Heart left ventricle (tissue), 16 donors: ENCODE results near the gene CLDN18. TPM values are rescaled to one million over a fixed set of nuclear protein-coding genes. Genes with fewer than 3 reads are reported as not detected.

ENCODE experiments used
- ATAC-seq, 4 donors: fragments of 200-7000 bp; cut with Tn5 transposase; one replicate each; pipeline ENCODE4 v1.9.1; 2020 to 2022; ENCODE audit warnings: moderate library complexity in 4 of 4, mild to moderate bottlenecking in 3 of 4, moderate number of reproducible peaks in 1 of 4
- DNase-seq, 5 donors: peaks; one replicate each; pipeline ENCODE4 v3.0.0-alpha.2; 2020
- H3K27ac ChIP-seq, 12 donors: fragments of 200-600 bp; sonication (generic) in 4 of 12; one replicate each; pipeline versions ENCODE4 v1.5.0 to v1.8.0; 2016 to 2022; ENCODE audit warnings: mild to moderate bottlenecking in 2 of 12
- H3K27me3 ChIP-seq, 9 donors: fragments of 200-600 bp; sonication (generic) in 2 of 9; one replicate each; pipeline versions ENCODE4 v1.5.1 to v1.8.0; 2016 to 2022; ENCODE audit warnings: mild to moderate bottlenecking in 3 of 9
- H3K36me3 ChIP-seq, 9 donors: fragments of 200-600 bp; sonication (generic) in 2 of 9; one replicate each; pipeline versions ENCODE4 v1.5.0 to v1.8.0; 2018 to 2022; ENCODE audit warnings: mild to moderate bottlenecking in 2 of 9
- H3K4me1 ChIP-seq, 12 donors: fragments of 200-600 bp; sonication (generic) in 4 of 12; one replicate each; pipeline versions ENCODE4 v1.5.0 to v1.8.0; 2016 to 2022; ENCODE audit warnings: mild to moderate bottlenecking in 3 of 12
- H3K4me3 ChIP-seq, 12 donors: fragments of 200-600 bp; sonication (generic) in 4 of 12; one replicate each; pipeline versions ENCODE4 v1.5.0 to v1.8.0; 2017 to 2022; ENCODE audit warnings: mild to moderate bottlenecking in 9 of 12, moderate library complexity in 4 of 12
- H3K9me3 ChIP-seq, 12 donors: fragments of 200-600 bp; sonication (generic) in 4 of 12; one replicate each; pipeline versions ENCODE4 v1.5.0 to v1.8.0; 2016 to 2022; ENCODE audit warnings: mild to moderate bottlenecking in 1 of 12
- POLR2A ChIP-seq, 2 donors: fragments of 450-650 bp; IDR thresholded peaks; one replicate each; pipeline ENCODE4 v1.6.1; 2017; ENCODE audit warnings: antibody characterized with exemption in 2 of 2, mild to moderate bottlenecking in 2 of 2, moderate library complexity in 2 of 2
- WGBS, 4 donors: extraction: QIAGEN DNeasy Blood & Tissue Kit in 2 of 4; methylation state at CpG; one replicate each; pipeline versions ENCODE4 v1.1.5 to v1.1.7; 2013 to 2018; 5-methylcytosine and 5-hydroxymethylcytosine counted together
- intact Hi-C, 10 donors: fragments of 100-400 bp; cut with DNase I; formaldehyde crosslinking; loops; one replicate each; pipeline versions ENCODE4 v1.11.1 to v1.14.2; 2022
- polyA plus RNA-seq, 2 donors: library from polyadenylated mRNA; stranded (reverse); fragments of 200-250 nt; gene quantifications; one replicate each; pipeline ENCODE4 v1.2.3, GENCODE V29; 2013
- total RNA-seq, 9 donors: library from RNA; depleted of rRNA in 2 of 9; stranded (reverse); fragments of >200 nt in 2 of 9; fragmentation: NEBNext Ultra II Directional in 3 of 9; extraction: Animal tissue kit (Norgen Biotek cat#: 25700) in 3 of 9; gene quantifications; one replicate each; pipeline versions ENCODE4 v1.1.0 to v1.2.4, GENCODE V29; 2016 to 2023
- TF ChIP-seq, protein P1 (sequence below), 12 donors: fragments of 200-600 bp; sonication (generic) in 4 of 12; IDR thresholded peaks; one replicate each; pipeline versions ENCODE4 v1.5.0 to v1.8.0; 2018 to 2022; ENCODE audit warnings: antibody characterized with exemption in 12 of 12, mild to moderate bottlenecking in 5 of 12
- donor health status: ischemic (EF 13 %, LVEDD 7.1; RV severe dilation, severe dysfunction).
- donor health status: healthy with polysubstance abuse.
- donor health status: DM: no; HTN: yes; CAD: no.
- donor health status: DM: no; HTN: no; CAD: no.
- donor health status: ischemic (EF 25% LVEDD 6.9; RV normal size, moderate dysfunction).
- donor health status: ischemic (EF 25% LVEDD 5.7; RV mildly dilated, moderate dysfunction).
- donor health status: healthy.
- donor health status: DM: yes; HTN: yes; CAD: no.
- donor health status: ischemic (EF 35%, LVEDD 5.7; RV mildly dilated, moderate dysfunction).
- donor health status: nonischemic (EF 11% LVEDD 7.7; RV severe dilation, severe dysfunction).
- donor health status: DM: yes; HTN: yes; CAD: no.
- donor health status: PGD.
- donor health status: ischemic (EF 29% LVEDD 5.4; RV normal size, mild dysfunction).
- donor health status: nonischemic (EF 23%, LVEDD 6.1; RV moderate dilation, normal function).

Gene CLDN18
- total and polyA plus RNA-seq, 11 donors: 0.01 TPM; not detected in 10

GRCh38 chr3:138049157-138049919, 39.4 kb downstream of the CLDN18 start:
- H3K4me3 ChIP-seq: no peak overlapping the region
- ATAC-seq (peak; percentile 32 to 61 (median 50)), DNase-seq (no peak)
- peaks cover 0 to 11% (median 0%) of the 10 kb centered on the region in 9 donors for H3K36me3 ChIP-seq
- intact Hi-C loops: no loop called here
- TF ChIP-seq, protein P1, sequence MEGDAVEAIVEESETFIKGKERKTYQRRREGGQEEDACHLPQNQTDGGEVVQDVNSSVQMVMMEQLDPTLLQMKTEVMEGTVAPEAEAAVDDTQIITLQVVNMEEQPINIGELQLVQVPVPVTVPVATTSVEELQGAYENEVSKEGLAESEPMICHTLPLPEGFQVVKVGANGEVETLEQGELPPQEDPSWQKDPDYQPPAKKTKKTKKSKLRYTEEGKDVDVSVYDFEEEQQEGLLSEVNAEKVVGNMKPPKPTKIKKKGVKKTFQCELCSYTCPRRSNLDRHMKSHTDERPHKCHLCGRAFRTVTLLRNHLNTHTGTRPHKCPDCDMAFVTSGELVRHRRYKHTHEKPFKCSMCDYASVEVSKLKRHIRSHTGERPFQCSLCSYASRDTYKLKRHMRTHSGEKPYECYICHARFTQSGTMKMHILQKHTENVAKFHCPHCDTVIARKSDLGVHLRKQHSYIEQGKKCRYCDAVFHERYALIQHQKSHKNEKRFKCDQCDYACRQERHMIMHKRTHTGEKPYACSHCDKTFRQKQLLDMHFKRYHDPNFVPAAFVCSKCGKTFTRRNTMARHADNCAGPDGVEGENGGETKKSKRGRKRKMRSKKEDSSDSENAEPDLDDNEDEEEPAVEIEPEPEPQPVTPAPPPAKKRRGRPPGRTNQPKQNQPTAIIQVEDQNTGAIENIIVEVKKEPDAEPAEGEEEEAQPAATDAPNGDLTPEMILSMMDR (IDR thresholded peaks at IDR 0.05): peak in 1 of 12 donors; percentile 24
- no peak for TF ChIP-seq POLR2A (IDR thresholded peaks at IDR 0.05)
- H3K27me3 ChIP-seq: no peaks in the 10 kb centered on the region
- H3K9me3 ChIP-seq: no peaks in the 10 kb centered on the region
- peak overlapping the region in 3 of 12 donors; percentile 24 to 41 (median 35) for H3K27ac ChIP-seq
- 76 to 86% (median 81%) methylated on average over 9 of the region's 9 CpGs for WGBS, 4 donors
- peaks cover 0 to 30% (median 0%) of the 10 kb centered on the region in 12 donors for H3K4me1 ChIP-seq

GRCh38 chr3:138051947-138052802, 42.2 kb downstream of the CLDN18 start:
- ATAC-seq: peak; percentile 55 to 79 (median 77)

GRCh38 chr3:138054057-138054456, 44.1 kb downstream of the CLDN18 start:
- DNase-seq: no peak
- TF ChIP-seq POLR2A (IDR thresholded peaks at IDR 0.05): no peak
- TF ChIP-seq, protein P1 (IDR thresholded peaks at IDR 0.05): no peak
- no peaks in the 10 kb centered on the region for H3K27me3 ChIP-seq
- H3K36me3 ChIP-seq: peaks cover 0 to 11% (median 0%) of the 10 kb centered on the region in 9 donors
- peaks cover 0 to 21% (median under 1%) of the 10 kb centered on the region in 12 donors for H3K4me1 ChIP-seq
- intact Hi-C loops: loop anchor here in 6 of 10 donors (5.0 to 10.0 kb wide), 4 partner anchors 82 to 952 kb away; no protein-coding TSS in a partner anchor
- ATAC-seq: no peak
- no peaks in the 10 kb centered on the region for H3K9me3 ChIP-seq
- no peak overlapping the region for H3K27ac ChIP-seq
- H3K4me3 ChIP-seq: no peak overlapping the region
- 91 to 100% (median 98%) methylated on average over 1 of the region's 1 CpG for WGBS, 4 donors

More at GRCh38 chr3:138051947-138052802, 42.2 kb downstream of the CLDN18 start:
- Histone ChIP-seq H3K9me3 (no peaks in the 10 kb centered on the region), H3K36me3 (peaks cover 0 to 11% (median 0%) of the 10 kb centered on the region in 9 donors), H3K27ac (no peak overlapping the region), H3K4me3 (no peak overlapping the region), H3K27me3 (no peaks in the 10 kb centered on the region), H3K4me1 (peaks cover 0 to 18% (median 0%) of the 10 kb centered on the region in 12 donors)
- intact Hi-C loops: loop anchor here in 6 of 10 donors (2.0 to 10.0 kb wide), 5 partner anchors 79 to 950 kb away; no protein-coding TSS in a partner anchor
- TF ChIP-seq, protein P1 (IDR thresholded peaks at IDR 0.05): peak; percentile 35 to 67 (median 51)
- no peak for TF ChIP-seq POLR2A (IDR thresholded peaks at IDR 0.05)
- DNase-seq: peak in 1 of 5 donors; percentile 51
- 45 to 52% (median 50%) methylated on average over 8 of the region's 8 CpGs for WGBS, 4 donors
